Activated naive CD8-positive, alpha-beta T cell treated with anti-CD3 and anti-CD28 coated beads, Interleukin-2, amount 50 U/mL, for 24 hours (primary cell): ENCODE results near the gene HOOK1.
A peak's percentile ranks its signal among the peaks of the same experiment; 100 is the strongest.
"Not testable (repeated sequence)": the region's sequence is repeated elsewhere in the genome, so short reads cannot be mapped to it uniquely, and the experiment has no call there.

Experiments
- ATAC-seq: fragments of 150-1000 bp; cut with Tn5 transposase; one replicate; pipeline ENCODE4 v1.10.0; 2021
- DNase-seq: peaks from one replicate; pipeline ENCODE4 v3.0.0; 2021
- H3K27ac Mint-ChIP-seq: one replicate; pipeline ENCODE4 v1.8.0; 2021; ENCODE audit warnings: mild to moderate bottlenecking, mixed read lengths
- H3K27me3 Mint-ChIP-seq: one replicate; pipeline ENCODE4 v1.8.0; 2021; ENCODE audit warnings: mixed read lengths
- H3K36me3 Mint-ChIP-seq: one replicate; pipeline ENCODE4 v1.8.0; 2021; ENCODE audit warnings: low read depth, mixed read lengths
- H3K4me1 Mint-ChIP-seq: one replicate; pipeline ENCODE4 v1.8.0; 2021; ENCODE audit warnings: mixed read lengths
- H3K4me3 Mint-ChIP-seq: one replicate; pipeline ENCODE4 v1.8.0; 2021; ENCODE audit warnings: mild to moderate bottlenecking, moderate library complexity, mixed read lengths
- H3K9me3 Mint-ChIP-seq: one replicate; pipeline ENCODE4 v1.8.0; 2021; ENCODE audit warnings: mixed read lengths

The HOOK1 gene

GRCh38 chr1:59846895-59847282 lies 32.1 kb downstream of the HOOK1 start:
- no peak for ATAC-seq
- Mint-ChIP-seq H3K27ac (no peak overlapping the region), H3K36me3 (peaks cover 10% of the 10 kb centered on the region)

GRCh38 chr1:59852117-59852516 lies 37.4 kb downstream of the HOOK1 start:
- no peaks in the 10 kb centered on the region for H3K27me3 Mint-ChIP-seq
- no peak for DNase-seq
- peaks cover 18% of the 10 kb centered on the region for H3K36me3 Mint-ChIP-seq
- H3K9me3 Mint-ChIP-seq = peaks cover 5% of the 10 kb centered on the region
- H3K27ac Mint-ChIP-seq = no peak overlapping the region
- H3K4me3 Mint-ChIP-seq = no peak overlapping the region
- H3K4me1 Mint-ChIP-seq = no peaks in the 10 kb centered on the region
- ATAC-seq = no peak

More at GRCh38 chr1:59846895-59847282, 32.1 kb downstream of the HOOK1 start:
- no peaks in the 10 kb centered on the region for H3K27me3 Mint-ChIP-seq
- H3K4me1 Mint-ChIP-seq = no peaks in the 10 kb centered on the region
- no peak for DNase-seq
- H3K9me3 Mint-ChIP-seq = no peaks in the 10 kb centered on the region
- no peak overlapping the region for H3K4me3 Mint-ChIP-seq

DNA sequence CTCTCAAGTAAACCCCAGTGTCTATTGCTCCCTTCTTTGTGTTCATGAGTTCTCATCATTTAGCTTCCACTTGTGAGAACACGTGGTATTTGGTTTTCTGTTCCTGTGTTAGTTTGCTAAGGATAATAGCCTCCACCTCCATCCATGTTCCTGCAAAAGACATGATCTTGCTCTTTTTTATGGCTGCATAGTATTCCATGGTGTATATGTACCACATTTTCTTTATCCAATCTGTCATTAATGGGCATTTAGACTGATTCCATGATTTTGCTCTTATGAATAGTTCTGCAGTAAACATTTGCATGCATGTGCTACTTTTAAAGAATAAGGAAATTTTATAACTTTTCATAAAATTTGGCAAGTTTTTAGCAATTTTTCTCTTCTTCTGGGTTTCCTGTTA lies 40.5 kb downstream of the HOOK1 start:
- not testable (repeated sequence) for ATAC-seq, H3K4me1 Mint-ChIP-seq, H3K27ac Mint-ChIP-seq, H3K9me3 Mint-ChIP-seq, H3K27me3 Mint-ChIP-seq, H3K4me3 Mint-ChIP-seq, DNase-seq
- H3K36me3 Mint-ChIP-seq = peaks cover 14% of the 10 kb centered on the region

DNA sequence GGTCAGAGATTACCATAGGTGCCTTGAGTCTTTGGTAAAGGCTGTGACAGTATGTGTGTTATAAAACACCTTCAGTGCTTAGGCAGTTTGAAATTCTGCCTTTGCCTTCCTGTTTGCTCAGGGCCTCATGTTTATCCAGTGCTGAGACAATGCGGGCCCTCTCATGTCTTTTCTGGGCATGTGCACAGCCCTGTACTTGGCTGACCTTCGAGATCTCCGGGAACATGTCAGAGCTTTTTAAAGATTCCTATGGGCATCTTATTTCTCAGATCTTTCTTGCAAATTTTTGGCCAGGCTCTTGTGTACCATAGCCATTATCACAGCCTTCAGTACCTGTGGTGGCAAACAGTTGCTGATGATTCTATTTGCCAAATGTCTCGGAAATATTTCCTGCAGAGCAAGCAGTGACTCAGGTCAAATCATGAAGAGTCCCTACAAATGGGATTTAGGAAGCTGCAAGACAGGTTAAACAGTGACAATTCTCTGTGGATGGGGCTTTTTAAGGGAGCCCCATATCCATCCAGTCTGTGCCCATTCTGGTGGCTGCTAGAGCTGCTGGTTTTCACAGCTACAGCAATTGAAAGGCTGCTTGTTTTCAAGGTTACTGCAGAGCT lies 42.1 kb downstream of the HOOK1 start:
- Mint-ChIP-seq H3K27me3 (no peaks in the 10 kb centered on the region), H3K36me3 (peaks cover 11% of the 10 kb centered on the region), H3K9me3 (peaks cover 5% of the 10 kb centered on the region), H3K4me3 (no peak overlapping the region), H3K27ac (no peak overlapping the region), H3K4me1 (no peaks in the 10 kb centered on the region)
- no peak for ATAC-seq
- DNase-seq = no peak

DNA sequence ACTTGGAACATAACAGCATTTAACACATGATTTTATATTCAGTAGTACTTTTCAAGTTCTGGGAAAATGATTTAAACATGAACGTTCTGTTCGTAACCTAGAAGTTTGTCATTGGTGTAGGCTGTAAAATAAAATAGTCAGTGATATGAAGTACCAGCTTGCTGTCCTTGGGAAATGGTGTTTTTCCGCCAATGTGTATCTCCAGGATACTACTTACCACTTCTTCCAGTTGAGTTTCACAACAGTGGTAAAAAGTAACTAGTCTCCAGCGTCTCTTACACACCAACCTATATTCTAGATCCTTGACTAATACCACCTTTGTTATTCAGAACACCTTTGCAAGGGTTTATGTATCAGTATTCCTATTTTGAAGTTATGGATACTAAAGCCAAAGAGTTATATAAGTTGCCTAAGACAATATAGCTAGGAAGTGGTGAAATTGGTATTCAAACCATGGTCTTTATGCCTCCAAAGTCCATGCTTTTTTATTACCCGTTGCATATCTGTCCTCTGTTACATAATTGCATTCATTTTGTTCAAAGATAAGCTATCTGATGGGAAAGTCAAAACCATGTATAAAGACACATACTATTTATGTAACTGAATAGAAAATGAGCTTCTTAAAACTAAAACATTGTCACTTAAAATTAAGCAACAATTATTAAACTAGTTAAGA lies 43.1 kb downstream of the HOOK1 start:
- no peak overlapping the region for H3K27ac Mint-ChIP-seq
- DNase-seq (no peak), ATAC-seq (no peak)
- peaks cover 5% of the 10 kb centered on the region for H3K9me3 Mint-ChIP-seq
- H3K27me3 Mint-ChIP-seq = no peaks in the 10 kb centered on the region
- H3K36me3 Mint-ChIP-seq = peaks cover 11% of the 10 kb centered on the region
- H3K4me3 Mint-ChIP-seq = no peak overlapping the region
- no peaks in the 10 kb centered on the region for H3K4me1 Mint-ChIP-seq

GRCh38 chr1:59866462-59866861 lies 51.7 kb downstream of the HOOK1 start:
- H3K27me3 Mint-ChIP-seq = no peaks in the 10 kb centered on the region

GRCh38 chr1:59871746-59872145 lies 57.0 kb downstream of the HOOK1 start:
- ATAC-seq (no peak), DNase-seq (no peak)
- Mint-ChIP-seq H3K4me3 (no peak overlapping the region), H3K9me3 (peaks cover 5% of the 10 kb centered on the region), H3K36me3 (peaks cover 19% of the 10 kb centered on the region), H3K27ac (no peak overlapping the region), H3K27me3 (no peaks in the 10 kb centered on the region), H3K4me1 (no peaks in the 10 kb centered on the region)

More at GRCh38 chr1:59866462-59866861, 51.7 kb downstream of the HOOK1 start:
- Mint-ChIP-seq H3K9me3 (no peaks in the 10 kb centered on the region), H3K36me3 (peaks cover 5% of the 10 kb centered on the region), H3K4me1 (no peaks in the 10 kb centered on the region), H3K27ac (no peak overlapping the region), H3K4me3 (no peak overlapping the region)
- ATAC-seq (no peak), DNase-seq (no peak)

DNA sequence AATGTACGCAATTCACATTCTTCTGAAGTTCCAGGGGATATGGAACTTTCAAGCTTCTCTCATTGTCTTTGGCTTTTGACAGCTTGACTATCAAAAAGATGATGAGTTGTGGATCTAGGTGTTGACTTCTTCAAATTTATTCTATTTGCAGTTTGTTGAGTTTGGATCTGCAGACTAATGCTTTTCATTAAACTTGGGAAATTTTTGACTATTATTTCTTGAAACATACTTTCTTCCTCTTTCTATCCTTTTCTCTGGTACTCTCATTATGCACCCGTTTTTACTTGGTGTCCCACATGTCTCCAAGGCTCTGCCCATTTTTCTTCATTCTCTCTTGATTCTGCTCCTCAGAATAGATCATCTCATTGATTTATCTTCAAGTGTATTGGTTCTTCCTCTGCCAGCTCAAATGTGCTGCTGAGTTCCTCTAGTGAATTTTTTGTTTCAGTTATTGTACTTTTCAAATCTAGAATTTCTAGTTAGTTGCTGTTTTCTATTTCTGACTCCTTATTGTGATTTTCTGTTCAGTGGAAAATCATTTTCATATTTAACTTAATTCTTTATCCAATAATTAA lies 62.4 kb downstream of the HOOK1 start:
- Mint-ChIP-seq H3K9me3 (peaks cover 14% of the 10 kb centered on the region), H3K4me1 (no peaks in the 10 kb centered on the region), H3K27me3 (no peaks in the 10 kb centered on the region), H3K36me3 (peaks cover 18% of the 10 kb centered on the region), H3K27ac (no peak overlapping the region), H3K4me3 (no peak overlapping the region)
- DNase-seq (no peak), ATAC-seq (no peak)

DNA sequence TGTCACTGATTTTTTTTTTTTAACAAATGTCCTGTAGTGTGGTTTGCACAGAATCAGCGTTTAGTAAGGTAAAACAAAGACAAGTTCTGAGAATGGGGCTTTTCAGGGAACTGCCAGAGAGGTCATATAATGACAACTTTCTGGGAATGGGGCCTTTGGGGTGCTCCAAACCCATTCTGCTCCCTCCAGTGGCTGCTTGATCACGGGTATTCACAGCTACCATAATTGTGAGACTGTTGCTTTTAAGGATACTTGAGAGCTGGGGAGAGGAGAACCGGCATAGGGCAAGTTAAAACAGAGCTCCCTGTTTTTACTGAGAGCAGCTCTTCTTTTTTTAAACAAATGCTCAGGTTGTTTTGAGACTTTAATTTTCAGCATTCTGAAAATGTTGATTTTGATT lies 63.6 kb downstream of the HOOK1 start:
- no peaks in the 10 kb centered on the region for H3K4me1 Mint-ChIP-seq
- no peak overlapping the region for H3K4me3 Mint-ChIP-seq
- H3K9me3 Mint-ChIP-seq = peaks cover 14% of the 10 kb centered on the region
- no peak overlapping the region for H3K27ac Mint-ChIP-seq
- no peak for ATAC-seq
- no peak for DNase-seq
- H3K36me3 Mint-ChIP-seq = peaks cover 14% of the 10 kb centered on the region
- peaks cover 4% of the 10 kb centered on the region for H3K27me3 Mint-ChIP-seq

DNA sequence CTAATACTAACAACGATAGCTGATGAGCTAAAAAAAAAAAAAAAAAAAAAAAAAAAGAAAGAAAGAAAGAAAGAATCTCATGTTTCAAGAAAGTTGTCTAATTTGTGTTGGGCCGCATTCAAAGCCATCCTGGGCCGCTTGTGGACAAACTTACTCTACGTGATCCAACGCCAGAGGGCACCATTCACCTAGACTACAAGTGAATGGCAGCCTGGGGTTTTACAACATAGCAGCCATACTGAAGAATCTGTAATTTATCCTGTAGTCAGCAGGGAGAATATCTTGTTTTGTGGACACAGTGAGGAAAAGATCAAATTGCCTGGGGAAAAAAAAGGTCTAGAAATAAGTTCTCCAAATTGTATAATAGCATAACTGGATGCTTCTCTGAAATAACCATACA lies 64.8 kb downstream of the HOOK1 start:
- ATAC-seq (no peak), DNase-seq (peak; percentile 53)
- peaks cover 14% of the 10 kb centered on the region for H3K36me3 Mint-ChIP-seq
- no peak overlapping the region for H3K4me3 Mint-ChIP-seq
- peaks cover 14% of the 10 kb centered on the region for H3K9me3 Mint-ChIP-seq
- H3K4me1 Mint-ChIP-seq = no peaks in the 10 kb centered on the region
- H3K27me3 Mint-ChIP-seq = peaks cover 4% of the 10 kb centered on the region
- no peak overlapping the region for H3K27ac Mint-ChIP-seq

DNA sequence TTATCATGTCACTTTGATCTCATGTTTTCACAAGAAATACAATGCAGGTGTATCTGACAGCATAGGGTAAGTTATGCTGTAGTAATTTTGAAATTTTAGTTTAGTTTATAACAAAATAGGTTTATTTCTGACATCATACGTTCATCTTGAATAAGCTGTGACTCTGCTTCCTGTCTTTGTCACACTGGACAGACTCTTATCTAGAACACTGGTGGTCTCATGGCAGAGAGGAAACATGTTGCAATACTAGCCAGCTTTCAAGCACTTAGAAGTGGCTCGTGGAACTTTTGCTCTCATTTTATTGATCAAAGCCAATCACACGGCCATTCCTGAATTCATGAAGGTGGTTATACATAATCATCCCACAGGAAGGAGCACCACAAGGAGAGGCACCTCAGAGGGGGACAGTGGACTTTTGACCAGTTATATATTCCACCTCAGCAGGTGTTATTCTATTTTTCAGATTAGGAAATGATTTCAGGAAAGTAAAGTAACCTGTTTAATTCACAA lies 65.3 kb downstream of the HOOK1 start:
- H3K9me3 Mint-ChIP-seq = peaks cover 12% of the 10 kb centered on the region
- no peaks in the 10 kb centered on the region for H3K4me1 Mint-ChIP-seq
- no peak overlapping the region for H3K4me3 Mint-ChIP-seq
- H3K27ac Mint-ChIP-seq = no peak overlapping the region
- ATAC-seq = no peak
- DNase-seq = no peak
- peaks cover 11% of the 10 kb centered on the region for H3K36me3 Mint-ChIP-seq
- H3K27me3 Mint-ChIP-seq = peaks cover 4% of the 10 kb centered on the region

GRCh38 chr1:59880735-59881134 lies 66.0 kb downstream of the HOOK1 start:
- Mint-ChIP-seq H3K36me3 (peaks cover 7% of the 10 kb centered on the region), H3K4me1 (no peaks in the 10 kb centered on the region), H3K27me3 (peaks cover 4% of the 10 kb centered on the region), H3K9me3 (peaks cover 10% of the 10 kb centered on the region), H3K27ac (no peak overlapping the region), H3K4me3 (no peak overlapping the region)
- DNase-seq (no peak), ATAC-seq (no peak)

DNA sequence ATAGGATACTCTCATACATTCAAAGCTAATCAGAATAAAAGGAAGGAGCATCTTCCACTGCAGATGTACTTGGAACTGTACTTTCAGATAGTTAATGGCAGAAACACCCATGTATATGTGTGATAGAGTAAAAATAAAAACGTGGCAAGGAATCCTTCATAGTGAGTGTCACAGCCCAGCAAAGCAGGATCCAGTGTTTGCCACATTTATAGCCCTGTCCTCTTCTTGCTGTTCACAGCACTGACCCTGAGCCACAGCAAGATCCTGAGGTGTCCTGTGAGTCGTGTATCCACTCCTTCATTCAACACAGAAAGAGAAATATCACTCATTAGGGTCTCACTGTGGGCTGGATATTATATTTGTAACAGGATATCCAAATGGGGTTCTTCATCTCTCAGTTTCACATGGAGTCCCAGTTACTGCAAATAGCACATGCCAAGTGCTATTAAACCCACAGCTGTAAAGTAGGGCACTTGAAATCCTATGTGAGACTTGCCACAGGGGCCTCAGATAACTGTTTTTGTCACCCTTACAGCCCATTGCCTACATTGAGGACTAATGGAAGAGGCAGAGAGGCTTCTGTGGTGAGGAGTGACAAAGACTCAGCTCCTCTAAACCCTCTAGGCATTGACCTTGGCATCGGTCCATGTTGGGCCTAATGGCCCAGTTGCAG lies 70.5 kb downstream of the HOOK1 start:
- Mint-ChIP-seq H3K9me3 (peaks cover 16% of the 10 kb centered on the region), H3K36me3 (peaks cover 3% of the 10 kb centered on the region), H3K27ac (no peak overlapping the region), H3K27me3 (peaks cover 5% of the 10 kb centered on the region), H3K4me3 (no peak overlapping the region), H3K4me1 (no peaks in the 10 kb centered on the region)
- DNase-seq = no peak
- no peak for ATAC-seq

DNA sequence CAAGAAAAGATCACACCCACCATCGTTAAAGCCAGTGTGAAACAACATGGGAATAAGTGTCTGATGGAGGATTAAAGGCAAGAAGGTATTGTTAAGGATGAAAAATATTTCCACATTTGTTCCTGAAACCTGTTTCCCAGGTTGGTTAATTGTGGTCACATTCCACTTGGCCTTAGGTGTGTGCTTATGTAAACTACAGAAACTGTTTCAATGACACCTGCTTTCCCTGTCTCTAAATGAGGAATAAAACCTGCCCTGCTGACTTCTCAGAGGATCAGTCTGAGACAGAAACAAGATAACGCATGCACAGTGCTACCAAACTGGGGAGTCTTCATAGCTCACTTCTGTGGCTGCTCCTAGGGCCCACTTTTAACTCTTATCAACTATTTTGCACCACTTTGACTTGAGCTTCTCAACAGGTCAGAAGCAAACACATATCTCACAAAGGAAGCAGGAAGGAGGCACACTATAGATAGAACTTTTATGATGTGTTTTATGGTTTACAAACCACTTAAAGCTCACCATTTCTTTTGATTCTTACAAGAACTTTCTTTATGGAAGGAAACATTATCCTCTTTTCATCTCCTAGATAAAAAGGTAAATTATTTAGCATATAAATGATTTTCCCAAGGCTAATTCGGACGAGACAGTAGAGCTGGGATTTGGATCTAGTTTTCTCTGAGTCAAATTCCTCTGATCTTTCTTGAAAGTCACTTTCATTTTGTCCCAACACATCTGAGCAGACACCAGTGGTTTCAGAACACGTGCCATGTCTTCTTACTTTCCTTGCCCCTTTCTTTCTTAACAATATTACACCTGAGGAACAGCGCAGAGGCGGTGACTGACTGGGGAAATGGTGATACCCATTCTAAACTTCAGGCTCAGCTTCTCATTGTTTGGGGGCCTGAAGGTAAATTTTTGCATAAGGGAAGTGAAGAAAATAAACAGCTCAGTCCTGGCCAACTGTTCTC lies 78.4 kb downstream of the HOOK1 start:
- Mint-ChIP-seq H3K27ac (no peak overlapping the region), H3K4me1 (peaks cover 17% of the 10 kb centered on the region), H3K9me3 (peaks cover 17% of the 10 kb centered on the region), H3K36me3 (peaks cover 4% of the 10 kb centered on the region), H3K27me3 (peaks cover 2% of the 10 kb centered on the region), H3K4me3 (no peak overlapping the region)
- ATAC-seq (no peak), DNase-seq (no peak)
